ENCODE results near the gene DLG2.
A peak's percentile ranks its signal among the peaks of the same experiment; 100 is the strongest.

The DLG2 gene

DNA sequence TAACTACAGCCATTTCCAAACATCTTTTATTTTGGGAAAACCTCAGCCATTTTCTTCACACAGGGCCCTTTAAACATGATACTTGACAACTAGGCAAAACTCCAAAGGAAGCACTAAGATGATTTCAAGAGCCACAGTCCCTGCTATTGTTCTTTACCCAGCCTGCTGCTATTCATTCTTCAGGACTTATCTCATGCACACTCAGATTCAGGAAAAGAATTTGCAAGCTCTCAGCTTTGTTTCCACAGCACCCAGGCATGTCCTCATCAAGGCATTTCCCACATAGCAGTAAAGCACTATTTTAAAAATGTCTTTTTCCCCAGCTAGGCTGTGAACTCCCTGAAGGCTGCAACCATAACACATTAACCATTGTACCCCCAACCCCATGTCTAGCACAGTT, 1731.6 kb downstream of the DLG2 start:
- DNase-seq (ENCODE audit: low read depth in 2 of 3, low spot score in 1 of 3), result no peak

DNA sequence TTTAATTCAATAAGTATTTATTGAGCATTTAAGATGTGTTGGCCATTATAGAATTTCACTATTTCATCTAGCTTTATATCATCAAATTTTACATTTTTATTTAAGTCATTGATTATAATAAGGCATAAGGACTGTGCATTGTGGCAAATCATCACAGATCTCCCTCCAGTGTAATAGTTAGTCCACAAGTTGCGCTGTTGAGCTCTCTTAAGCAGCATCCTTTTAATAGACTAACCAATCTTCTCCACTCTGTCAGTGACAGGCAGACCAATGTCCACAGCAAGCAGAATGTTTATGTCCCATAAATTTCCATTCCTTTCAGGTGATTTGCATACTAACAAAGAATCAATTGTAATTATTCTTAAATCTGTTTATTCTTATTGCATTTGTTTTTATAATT, 1745.7 kb downstream of the DLG2 start:
- no peak for DNase-seq (ENCODE audit: low read depth in 2 of 3, low spot score in 1 of 3)

DNA sequence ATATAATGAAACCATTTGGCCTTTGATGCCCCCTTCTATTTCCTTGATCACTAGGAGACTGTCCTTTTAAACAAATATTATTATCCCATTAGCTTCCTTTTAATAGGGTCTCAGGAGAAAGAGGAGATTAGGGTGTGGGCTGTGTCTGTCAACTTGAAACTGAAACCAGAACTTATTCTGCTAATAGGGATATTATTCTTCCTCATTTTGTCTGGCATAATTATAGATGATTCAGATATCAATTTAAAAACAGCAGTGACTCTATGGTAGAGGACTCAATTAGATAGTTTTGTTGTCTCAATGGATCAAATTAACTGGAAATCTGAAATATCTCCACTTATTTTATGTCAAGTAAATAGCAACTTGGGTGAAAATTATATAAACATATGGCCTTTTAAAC, 1756.1 kb downstream of the DLG2 start:
- no peak for DNase-seq (ENCODE audit: low read depth in 2 of 3, low spot score in 1 of 3)

DNA sequence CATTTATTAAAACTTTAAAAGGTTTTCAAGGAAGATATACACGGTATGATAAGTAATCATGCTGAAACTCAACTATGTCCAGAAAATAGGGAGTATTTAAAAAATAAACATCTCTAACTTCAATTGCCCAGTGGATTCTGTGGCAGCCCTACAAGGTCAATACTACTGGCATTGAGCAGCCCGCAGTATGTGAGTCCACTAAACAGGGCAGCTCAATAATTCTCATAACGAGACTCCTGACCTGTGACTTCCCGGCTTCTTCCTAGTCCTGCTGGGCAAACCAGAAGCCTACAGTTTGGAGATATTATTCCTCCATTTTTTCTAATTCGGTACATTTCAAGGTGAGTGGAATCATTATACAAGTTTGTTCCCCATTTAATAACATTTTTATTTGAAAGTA, 1760.5 kb downstream of the DLG2 start:
- no peak for DNase-seq (ENCODE audit: low read depth in 2 of 3, low spot score in 1 of 3)

- no peak for DNase-seq (ENCODE audit: low read depth in 2 of 3, low spot score in 1 of 3)
These were observed 1761.3 kb downstream of the DLG2 start for GRCh38 chr11:83865636-83866461.

DNA sequence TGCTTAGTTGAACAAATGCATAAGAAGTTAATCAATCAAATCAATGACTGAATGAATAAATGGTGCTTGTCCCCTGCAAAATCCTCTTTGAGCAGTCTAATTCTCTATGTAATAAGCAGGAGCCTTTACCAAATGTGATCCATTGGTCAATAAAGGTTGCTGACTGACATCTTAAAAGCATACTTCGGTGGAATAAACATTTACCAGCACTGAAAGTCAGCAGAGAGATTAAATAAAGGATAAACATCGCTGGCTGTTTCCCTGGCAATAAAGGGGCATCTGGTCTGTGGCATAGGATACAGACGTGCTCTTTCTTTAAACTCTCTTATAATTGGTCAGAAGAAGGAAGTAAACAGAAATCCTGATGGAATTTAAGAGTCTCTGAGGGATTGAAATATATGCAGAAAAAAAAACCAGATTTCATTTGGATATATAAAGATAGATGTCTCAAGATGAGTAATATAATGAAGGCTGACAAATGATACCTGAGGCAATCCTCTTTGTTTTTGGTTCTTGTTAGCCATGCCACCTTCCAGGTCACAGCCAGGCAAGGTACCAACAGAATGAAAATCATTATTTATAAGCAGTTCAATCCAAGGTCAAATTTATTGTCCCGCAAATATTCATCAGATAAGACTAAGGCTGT, 1762.6 kb downstream of the DLG2 start:
- DNase-seq (ENCODE audit: low read depth in 2 of 3, low spot score in 1 of 3), result no peak

DNA sequence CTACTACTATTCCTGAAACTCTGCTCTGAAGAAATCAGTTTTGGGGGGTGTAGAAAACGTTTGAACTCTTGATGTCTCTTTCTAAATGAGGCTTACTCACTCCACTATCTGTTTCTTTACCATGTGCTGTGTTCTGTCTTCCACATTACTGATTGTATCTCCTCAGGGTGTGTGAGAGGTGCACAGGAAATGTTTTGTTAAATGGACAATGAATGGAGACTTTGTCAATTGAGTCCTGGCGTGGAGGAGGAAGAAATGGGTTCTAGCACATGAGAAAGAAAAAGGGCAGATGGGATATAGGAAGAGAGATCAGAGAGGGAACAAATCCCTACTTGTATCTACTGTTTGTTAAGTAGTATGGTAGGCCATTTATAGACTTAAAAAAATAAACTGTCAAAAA, 1763.9 kb downstream of the DLG2 start:
- DNase-seq (ENCODE audit: low read depth in 2 of 3, low spot score in 1 of 3), result no peak

DNA sequence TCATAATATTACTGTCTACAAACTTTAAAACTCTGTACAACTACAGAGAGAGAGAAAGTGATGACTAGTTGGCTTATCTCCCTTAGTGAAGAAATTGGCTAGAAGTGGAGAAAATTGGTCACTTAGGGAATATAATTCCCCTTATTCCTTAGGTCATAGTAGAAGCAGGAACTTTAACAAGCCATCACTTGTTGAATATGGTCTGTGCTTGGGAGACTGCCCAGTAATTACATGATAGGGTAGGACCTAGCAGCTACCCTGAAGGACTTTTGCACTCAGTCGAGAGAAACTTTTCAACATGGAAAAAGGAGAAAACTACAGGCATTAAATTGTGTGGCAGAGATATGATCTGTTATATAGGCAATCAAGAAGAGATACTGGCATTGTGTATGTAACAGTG, 1764.5 kb downstream of the DLG2 start:
- no peak for DNase-seq (ENCODE audit: low read depth in 2 of 3, low spot score in 1 of 3)

DNA sequence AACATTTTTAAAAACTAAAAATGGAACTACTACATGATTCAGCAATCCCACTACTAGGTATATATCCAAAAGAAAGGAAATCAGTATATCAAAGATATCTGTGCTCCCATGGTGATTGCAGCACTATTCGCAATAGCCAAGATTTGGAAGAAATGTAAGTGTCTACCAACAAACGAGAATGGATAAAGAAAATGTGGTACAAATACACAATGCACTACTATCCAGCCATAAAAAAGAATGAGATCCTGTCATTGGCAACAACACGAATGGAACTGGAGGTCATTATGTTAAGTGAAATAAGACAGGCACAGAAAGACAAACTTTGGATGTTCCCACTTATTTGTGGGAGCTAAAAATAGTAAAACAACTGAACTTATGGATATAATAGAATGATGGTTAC, 1765.1 kb downstream of the DLG2 start:
- no peak for DNase-seq (ENCODE audit: low read depth in 2 of 3, low spot score in 1 of 3)

GRCh38 chr11:83858694-83859093, 1768.5 kb downstream of the DLG2 start:
- DNase-seq (ENCODE audit: low read depth in 2 of 3, low spot score in 1 of 3), result no peak

GRCh38 chr11:83855237-83855636, 1771.9 kb downstream of the DLG2 start:
- no peak for DNase-seq (ENCODE audit: low read depth in 2 of 3, low spot score in 1 of 3)

- DNase-seq (ENCODE audit: low read depth in 2 of 3, low spot score in 1 of 3), result no peak
These were observed 1774.2 kb downstream of the DLG2 start for GRCh38 chr11:83852775-83853442.

- no peak for DNase-seq (ENCODE audit: low read depth in 2 of 3, low spot score in 1 of 3)
These were observed 1775.1 kb downstream of the DLG2 start for GRCh38 chr11:83852012-83852411.

DNA sequence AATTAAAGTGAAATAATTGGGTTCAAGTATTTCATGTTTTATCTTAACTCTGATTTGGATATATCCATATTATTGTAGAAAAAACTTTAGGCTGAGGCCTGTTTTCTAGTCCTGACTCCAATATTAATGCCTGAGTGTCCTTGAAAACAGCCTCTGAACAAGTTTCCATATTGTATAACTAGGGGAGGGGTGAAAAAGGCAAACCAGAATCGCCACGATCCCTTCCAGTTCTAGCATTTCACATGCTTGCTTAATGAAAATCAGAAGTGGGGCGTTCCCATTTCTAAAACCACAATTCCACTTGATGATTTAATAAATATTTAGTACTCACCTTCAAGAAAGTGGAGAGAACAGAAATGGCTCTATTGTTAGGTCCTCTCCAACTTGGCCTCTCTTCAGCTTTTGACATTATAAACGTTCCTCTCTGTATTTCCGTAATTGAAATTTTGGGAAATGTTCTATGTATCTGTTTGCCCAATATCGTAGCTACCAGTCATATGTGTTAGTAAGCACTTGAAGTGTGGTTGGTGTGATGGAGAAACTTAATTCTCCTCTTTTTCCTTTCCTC, 1779.6 kb downstream of the DLG2 start:
- DNase-seq (ENCODE audit: low read depth in 2 of 3, low spot score in 1 of 3), result no peak

DNA sequence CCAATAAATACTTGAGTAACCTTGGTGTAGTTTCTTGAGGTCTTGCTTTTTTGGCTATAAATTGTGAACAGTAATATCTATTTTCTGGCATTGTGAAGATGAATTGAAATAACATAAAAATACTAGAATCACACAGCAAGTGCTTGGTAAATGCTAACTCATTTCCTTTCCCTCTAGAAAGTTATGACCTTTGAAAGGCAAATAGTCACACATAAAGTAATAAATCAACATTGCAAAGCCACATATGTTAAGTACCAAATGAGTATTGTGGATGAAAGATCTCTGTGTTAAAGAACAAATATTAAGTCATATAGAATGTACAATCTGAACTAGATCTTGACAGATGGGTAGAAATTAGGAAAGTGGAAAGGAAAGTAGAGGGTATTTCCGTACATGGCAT, 1781.3 kb downstream of the DLG2 start:
- no peak for DNase-seq (ENCODE audit: low read depth in 2 of 3, low spot score in 1 of 3)

- no peak for DNase-seq (ENCODE audit: low read depth in 2 of 3, low spot score in 1 of 3)
These were observed 1786.8 kb downstream of the DLG2 start for GRCh38 chr11:83840326-83840725.

DNA sequence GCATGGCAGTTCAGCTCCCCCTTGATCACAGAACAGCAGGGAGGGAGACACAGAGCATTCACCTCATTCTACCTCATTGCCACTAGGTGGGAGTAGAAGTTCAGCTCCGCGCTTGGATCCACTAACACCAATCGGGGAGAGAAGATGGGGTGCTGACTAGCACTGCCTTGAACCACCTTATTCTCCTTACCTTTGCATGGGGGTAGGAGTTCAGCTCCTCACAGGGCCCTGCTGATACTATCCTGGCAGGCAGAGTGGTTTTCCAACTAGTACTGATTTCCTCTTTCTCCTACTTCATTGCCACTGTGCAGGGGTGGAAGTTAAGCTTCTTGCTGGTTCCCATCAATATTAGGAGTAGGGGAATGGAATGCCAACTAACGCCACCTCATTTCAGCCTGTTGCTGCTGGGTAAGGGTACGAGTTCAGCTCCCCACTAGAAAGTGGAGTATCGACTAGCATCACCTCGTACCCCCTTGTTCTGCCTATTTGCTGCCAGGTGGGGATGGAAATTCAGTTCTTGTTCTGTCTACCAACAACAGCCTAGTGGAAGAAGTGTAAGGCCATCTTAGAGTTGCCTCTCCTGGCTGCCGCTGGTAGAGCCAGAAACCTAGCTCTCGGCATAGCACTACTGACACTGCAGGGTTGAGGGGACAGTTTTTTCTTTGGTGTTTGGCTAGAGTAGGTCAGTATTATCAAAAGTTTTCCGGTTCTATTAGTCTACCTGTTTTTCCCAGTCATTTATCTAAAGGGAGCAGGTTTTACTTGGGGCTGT, 1790.1 kb downstream of the DLG2 start:
- DNase-seq (ENCODE audit: low read depth in 2 of 3, low spot score in 1 of 3), result peak in 1 of 3 donors; percentile 4

DNA sequence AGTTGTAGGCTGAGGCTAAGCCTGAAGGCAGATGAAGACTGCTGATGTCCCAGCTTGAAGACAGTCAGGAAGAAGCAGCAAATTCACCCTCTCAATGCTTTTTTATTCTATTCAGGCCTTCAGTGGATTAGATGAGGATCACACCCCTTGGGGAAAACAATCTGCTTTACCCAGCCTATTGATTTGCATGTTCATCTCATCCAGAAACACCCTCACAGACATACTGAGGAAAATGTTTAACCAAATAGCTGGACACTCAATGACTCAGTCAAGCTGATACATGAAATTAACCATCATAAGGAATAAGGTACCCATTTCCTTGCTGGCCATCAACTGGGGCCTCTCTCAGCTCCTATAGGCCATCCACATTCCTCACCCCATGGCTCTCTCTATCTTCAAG, 1791.1 kb downstream of the DLG2 start:
- DNase-seq (ENCODE audit: low read depth in 2 of 3, low spot score in 1 of 3), result no peak

DNA sequence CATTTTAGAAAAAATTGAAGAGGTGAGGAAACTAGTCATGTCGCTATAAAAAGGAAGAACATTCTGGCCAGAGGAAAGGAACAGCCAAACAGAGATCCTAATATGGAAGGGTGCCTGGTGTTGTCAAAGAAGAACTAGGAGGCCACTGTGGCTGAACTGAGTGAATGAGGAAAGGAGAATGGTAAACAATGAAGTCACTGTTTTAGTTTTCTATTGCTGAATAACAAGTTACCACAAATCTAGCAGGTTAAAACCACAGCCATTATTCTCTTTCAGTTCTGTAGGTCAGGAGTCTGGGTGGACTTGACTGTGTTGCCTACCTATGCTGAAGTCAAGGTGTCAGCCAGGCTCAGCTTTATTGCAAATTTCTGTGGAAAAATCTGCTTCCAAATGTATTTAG, 1791.7 kb downstream of the DLG2 start:
- DNase-seq (ENCODE audit: low read depth in 2 of 3, low spot score in 1 of 3), result no peak

DNA sequence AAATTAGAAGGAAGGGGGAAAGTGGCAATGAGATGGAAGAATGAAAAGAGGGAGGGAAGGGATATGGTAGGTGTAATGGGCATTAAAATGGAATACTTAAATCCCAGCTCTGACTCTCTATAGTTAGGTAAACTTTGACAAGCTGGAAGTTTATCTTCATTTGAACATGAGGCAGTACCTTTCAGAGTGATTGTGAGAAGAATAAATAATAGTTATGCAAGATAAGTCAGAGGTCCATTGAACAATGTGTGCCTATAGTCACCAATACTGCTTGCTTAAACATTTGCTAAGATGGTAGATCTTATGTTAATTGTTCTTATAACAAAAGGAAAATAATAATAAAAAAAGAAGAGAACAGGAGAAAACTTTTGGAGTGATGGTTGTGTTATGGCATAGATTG, 1795.2 kb downstream of the DLG2 start:
- no peak for DNase-seq (ENCODE audit: low read depth in 2 of 3, low spot score in 1 of 3)

GRCh38 chr11:83827940-83828554, 1799.1 kb downstream of the DLG2 start:
- DNase-seq (ENCODE audit: low read depth in 2 of 3, low spot score in 1 of 3), result no peak

Measured in stimulated activated CD4-positive, alpha-beta T cell treated with anti-CD3 and anti-CD28 coated beads, Interleukin-12 subunit alpha, Interleukin-12 subunit beta, amount 100 ng/mL, for 48 hours (primary cell).